GM18505 (cell line): ENCODE measurements around the gene RAB8B.

Experiments
- ATAC-seq: cut with Tn5 transposase; IDR thresholded peaks from one replicate; pipeline ENCODE4 v1.9.1; 2021; ENCODE audit not compliant: unreplicated experiment
- POLR2A ChIP-seq: IDR thresholded peaks from 4 replicates; pipeline ENCODE4 v1.6.1; 2011; ENCODE audit warnings: borderline replicate concordance; ENCODE audit not compliant: insufficient read depth, insufficient read length; ENCODE audit errors: extremely low read depth

The RAB8B gene

GRCh38 chr15:63264688-63265293 is 75.4 kb downstream of the RAB8B start:
- no peak for ATAC-seq
- TF ChIP-seq POLR2A = no peak

GRCh38 chr15:63274427-63274826 is 85.0 kb downstream of the RAB8B start:
- no peak for TF ChIP-seq POLR2A
- ATAC-seq = no peak

GRCh38 chr15:63276342-63277037 is 87.1 kb downstream of the RAB8B start:
- no peak for TF ChIP-seq POLR2A
- ATAC-seq = no peak

- ATAC-seq = peak; percentile 66
Measured at GRCh38 chr15:63277038-63277892, 87.9 kb downstream of the RAB8B start, which contains the start of gene APH1B. Gene APH1B (plus strand): TSS chr15:63277605. CDS start chr15:63277624, 19 bp downstream.

GRCh38 chr15:63277893-63278456 is 88.6 kb downstream of the RAB8B start:
- TF ChIP-seq POLR2A = no peak
- no peak for ATAC-seq

More at GRCh38 chr15:63277038-63277892, 87.9 kb downstream of the RAB8B start, which contains the start of gene APH1B:
- peak; percentile 69 for TF ChIP-seq POLR2A

GRCh38 chr15:63283126-63283525 is 93.7 kb downstream of the RAB8B start:
- no peak for TF ChIP-seq POLR2A
- no peak for ATAC-seq

GRCh38 chr15:63284335-63284734 is 94.9 kb downstream of the RAB8B start:
- no peak for TF ChIP-seq POLR2A
- ATAC-seq = no peak

GRCh38 chr15:63287109-63287508 is 97.7 kb downstream of the RAB8B start:
- no peak for ATAC-seq
- TF ChIP-seq POLR2A = no peak

GRCh38 chr15:63288342-63288741 is 98.9 kb downstream of the RAB8B start:
- no peak for TF ChIP-seq POLR2A
- no peak for ATAC-seq

GRCh38 chr15:63288778-63289378 is 99.5 kb downstream of the RAB8B start:
- ATAC-seq = no peak
- no peak for TF ChIP-seq POLR2A

- no peak for ATAC-seq
Measured at GRCh38 chr15:63291507-63291906, 102.1 kb downstream of the RAB8B start.

GRCh38 chr15:63292241-63292640 is 102.8 kb downstream of the RAB8B start:
- TF ChIP-seq POLR2A = no peak

More at GRCh38 chr15:63291507-63291906, 102.1 kb downstream of the RAB8B start:
- no peak for TF ChIP-seq POLR2A

GRCh38 chr15:63292771-63293170 is 103.4 kb downstream of the RAB8B start:
- ATAC-seq = no peak
- TF ChIP-seq POLR2A = no peak

More at GRCh38 chr15:63292241-63292640, 102.8 kb downstream of the RAB8B start:
- ATAC-seq = no peak
